T-helper 17 cell (primary cell): ENCODE measurements around the gene LRRC61. TPM values are rescaled to one million over a fixed set of nuclear protein-coding genes. Genes with fewer than 3 reads are reported as not detected.
"Not testable (repeated sequence)": the region's sequence is repeated elsewhere in the genome, so short reads cannot be mapped to it uniquely, and the experiment has no call there.

Experiments used
- ATAC-seq: fragments of 150-1000 bp; cut with Tn5 transposase; 2 replicates; pipeline ENCODE4 v1.10.0; 2021; ENCODE audit warnings: mild to moderate bottlenecking, moderate library complexity
- DNase-seq, 3 donors: peaks; one replicate each; pipeline versions ENCODE4 v3.0.0 to v3.0.0-alpha.2; 2020 to 2021
- H3K9me3 ChIP-seq: one replicate; pipeline ENCODE4 v1.7.0; 2013; ENCODE audit warnings: low read length, mild to moderate bottlenecking; ENCODE audit not compliant: control insufficient read depth, poor library complexity, severe bottlenecking
- H3K27ac Mint-ChIP-seq: one replicate; pipeline ENCODE4 v1.8.0; 2022; ENCODE audit warnings: mild to moderate bottlenecking, moderate library complexity, mixed read lengths
- H3K27me3 Mint-ChIP-seq: one replicate; pipeline ENCODE4 v1.8.0; 2022; ENCODE audit warnings: mixed read lengths
- H3K36me3 Mint-ChIP-seq: one replicate; pipeline ENCODE4 v1.8.0; 2022; ENCODE audit warnings: low read depth, mixed read lengths
- H3K4me1 Mint-ChIP-seq: one replicate; pipeline ENCODE4 v1.8.0; 2022; ENCODE audit warnings: mild to moderate bottlenecking, mixed read lengths
- H3K4me3 Mint-ChIP-seq: one replicate; pipeline ENCODE4 v1.8.0; 2022; ENCODE audit warnings: mild to moderate bottlenecking, moderate library complexity, mixed read lengths
- total RNA-seq, 4 donors: library from RNA in 2 of 4; stranded (reverse) in 2 of 4; gene quantifications; one replicate each; pipeline ENCODE4 v1.2.3 and lab custom pipeline; 2022 to 2026

LRRC61 gene
- total RNA-seq, 2 donors from 2014 or later = 6.4 to 6.9 TPM

GRCh38 chr7:150313367-150313809 is 9.8 kb upstream of the LRRC61 start:
- H3K27me3 Mint-ChIP-seq = no peaks in the 10 kb centered on the region
- peaks cover 2% of the 10 kb centered on the region for H3K36me3 Mint-ChIP-seq
- no peaks in the 10 kb centered on the region for H3K9me3 ChIP-seq
- peak overlapping the region; percentile 49 for H3K27ac Mint-ChIP-seq
- no peak overlapping the region for H3K4me3 Mint-ChIP-seq
- H3K4me1 Mint-ChIP-seq = peaks cover 10% of the 10 kb centered on the region
- ATAC-seq (no peak), DNase-seq (no peak)

- H3K4me3 Mint-ChIP-seq = no peak overlapping the region
- peaks cover 2% of the 10 kb centered on the region for H3K36me3 Mint-ChIP-seq
- no peaks in the 10 kb centered on the region for H3K27me3 Mint-ChIP-seq
- peak overlapping the region; percentile 49 for H3K27ac Mint-ChIP-seq
- no peak for ATAC-seq
- H3K4me1 Mint-ChIP-seq = peaks cover 10% of the 10 kb centered on the region
- no peak for DNase-seq
- no peaks in the 10 kb centered on the region for H3K9me3 ChIP-seq
Measured at GRCh38 chr7:150313870-150314269, 9.3 kb upstream of the LRRC61 start.

- DNase-seq = no peak
- peaks cover 10% of the 10 kb centered on the region for H3K4me1 Mint-ChIP-seq
- ATAC-seq = no peak
- H3K27ac Mint-ChIP-seq = no peak overlapping the region
- no peak overlapping the region for H3K4me3 Mint-ChIP-seq
- H3K9me3 ChIP-seq = no peaks in the 10 kb centered on the region
- peaks cover 2% of the 10 kb centered on the region for H3K36me3 Mint-ChIP-seq
- H3K27me3 Mint-ChIP-seq = no peaks in the 10 kb centered on the region
Measured at GRCh38 chr7:150314639-150315239, 8.4 kb upstream of the LRRC61 start.

GRCh38 chr7:150316987-150317386 is 6.2 kb upstream of the LRRC61 start:
- H3K27me3 Mint-ChIP-seq, ATAC-seq, H3K27ac Mint-ChIP-seq, H3K36me3 Mint-ChIP-seq, H3K9me3 ChIP-seq, H3K4me3 Mint-ChIP-seq, DNase-seq: not testable (repeated sequence)
- peaks cover 22% of the 10 kb centered on the region for H3K4me1 Mint-ChIP-seq

GRCh38 chr7:150317748-150318444 is 5.3 kb upstream of the LRRC61 start:
- no peak overlapping the region for H3K27ac Mint-ChIP-seq
- no peaks in the 10 kb centered on the region for H3K27me3 Mint-ChIP-seq
- H3K4me1 Mint-ChIP-seq = peaks cover 29% of the 10 kb centered on the region
- ATAC-seq (no peak), DNase-seq (no peak)
- H3K36me3 Mint-ChIP-seq = peaks cover 2% of the 10 kb centered on the region
- no peaks in the 10 kb centered on the region for H3K9me3 ChIP-seq
- H3K4me3 Mint-ChIP-seq = no peak overlapping the region

- Mint-ChIP-seq H3K4me1 (peaks cover 42% of the 10 kb centered on the region), H3K27me3 (no peaks in the 10 kb centered on the region), H3K4me3 (peak overlapping the region; percentile 95), H3K36me3 (peaks cover 4% of the 10 kb centered on the region), H3K27ac (peak overlapping the region; percentile 95)
- ATAC-seq (no peak), DNase-seq (no peak)
- H3K9me3 ChIP-seq = no peaks in the 10 kb centered on the region
Measured at GRCh38 chr7:150321788-150322113, 1.4 kb upstream of the LRRC61 start.

- Mint-ChIP-seq H3K4me3 (peak overlapping the region; percentile 95), H3K4me1 (peaks cover 43% of the 10 kb centered on the region), H3K27me3 (no peaks in the 10 kb centered on the region), H3K27ac (peak overlapping the region; percentile 95), H3K36me3 (peaks cover 6% of the 10 kb centered on the region)
- ATAC-seq = peak; percentile 60
- no peak for DNase-seq
- no peaks in the 10 kb centered on the region for H3K9me3 ChIP-seq
Measured at GRCh38 chr7:150322114-150322832, 882 bp upstream of the LRRC61 start.

GRCh38 chr7:150323682-150324372 is 672 bp downstream of the LRRC61 start:
- ATAC-seq (peak; percentile 39), DNase-seq (no peak)
- H3K27me3 Mint-ChIP-seq = no peaks in the 10 kb centered on the region

GRCh38 chr7:150324373-150324961 is 1.3 kb downstream of the LRRC61 start:
- H3K36me3 Mint-ChIP-seq = peaks cover 9% of the 10 kb centered on the region
- H3K4me1 Mint-ChIP-seq = peaks cover 43% of the 10 kb centered on the region
- no peak for DNase-seq
- no peak for ATAC-seq
- H3K4me3 Mint-ChIP-seq = peak overlapping the region; percentile 95
- H3K27me3 Mint-ChIP-seq = no peaks in the 10 kb centered on the region
- H3K9me3 ChIP-seq = no peaks in the 10 kb centered on the region
- peak overlapping the region; percentile 95 for H3K27ac Mint-ChIP-seq

More at GRCh38 chr7:150323682-150324372, 672 bp downstream of the LRRC61 start:
- Mint-ChIP-seq H3K36me3 (peaks cover 7% of the 10 kb centered on the region), H3K27ac (peak overlapping the region; percentile 95), H3K4me1 (peaks cover 43% of the 10 kb centered on the region), H3K4me3 (peak overlapping the region; percentile 95)
- H3K9me3 ChIP-seq = no peaks in the 10 kb centered on the region

- DNase-seq = no peak
- peaks cover 9% of the 10 kb centered on the region for H3K36me3 Mint-ChIP-seq
- H3K27me3 Mint-ChIP-seq = no peaks in the 10 kb centered on the region
- peak overlapping the region; percentile 95 for H3K27ac Mint-ChIP-seq
- no peak for ATAC-seq
- H3K4me1 Mint-ChIP-seq = peaks cover 43% of the 10 kb centered on the region
- peak overlapping the region; percentile 95 for H3K4me3 Mint-ChIP-seq
- H3K9me3 ChIP-seq = no peaks in the 10 kb centered on the region
Measured at GRCh38 chr7:150325110-150325611, 2.0 kb downstream of the LRRC61 start.

- DNase-seq (no peak), ATAC-seq (no peak)
- Mint-ChIP-seq H3K27me3 (no peaks in the 10 kb centered on the region), H3K4me1 (peaks cover 40% of the 10 kb centered on the region), H3K27ac (peak overlapping the region; percentile 95), H3K4me3 (no peak overlapping the region), H3K36me3 (peaks cover 9% of the 10 kb centered on the region)
- H3K9me3 ChIP-seq = no peaks in the 10 kb centered on the region
Measured at GRCh38 chr7:150325901-150326300, 2.7 kb downstream of the LRRC61 start.

- no peaks in the 10 kb centered on the region for H3K27me3 Mint-ChIP-seq
- no peak for DNase-seq
- no peaks in the 10 kb centered on the region for H3K9me3 ChIP-seq
- H3K27ac Mint-ChIP-seq = no peak overlapping the region
- ATAC-seq = no peak
- peaks cover 36% of the 10 kb centered on the region for H3K4me1 Mint-ChIP-seq
- H3K4me3 Mint-ChIP-seq = no peak overlapping the region
- H3K36me3 Mint-ChIP-seq = peaks cover 9% of the 10 kb centered on the region
Measured at GRCh38 chr7:150326657-150327268, 3.6 kb downstream of the LRRC61 start.
